NK-92 (cell line): ENCODE data around the gene UBAC2.

Experiments used
- DNase-seq: peaks from one replicate; lab custom pipeline; 2025; ENCODE audit not compliant: unreplicated experiment; lab: John Stamatoyannopoulos, UW

The UBAC2 gene

GRCh38 chr13:99290894-99291293 lies 90.2 kb downstream of the UBAC2 start:
- no peak for DNase-seq

- no peak for DNase-seq
These were observed 92.5 kb downstream of the UBAC2 start for GRCh38 chr13:99293178-99293577.

- DNase-seq = no peak
These were observed 93.5 kb downstream of the UBAC2 start for GRCh38 chr13:99294198-99294597.

- no peak for DNase-seq
These were observed 94.3 kb downstream of the UBAC2 start for GRCh38 chr13:99294958-99295357.

- DNase-seq = no peak
These were observed 95.0 kb downstream of the UBAC2 start for GRCh38 chr13:99295488-99296252.

- no peak for DNase-seq
These were observed 95.7 kb downstream of the UBAC2 start for GRCh38 chr13:99296398-99296797.

GRCh38 chr13:99297331-99297730 lies 96.7 kb downstream of the UBAC2 start:
- DNase-seq = no peak

GRCh38 chr13:99298056-99298455 lies 97.4 kb downstream of the UBAC2 start:
- DNase-seq = no peak

- DNase-seq = no peak
These were observed 98.7 kb downstream of the UBAC2 start for GRCh38 chr13:99299256-99299919.

GRCh38 chr13:99299920-99300341 lies 99.3 kb downstream of the UBAC2 start:
- DNase-seq = no peak

- no peak for DNase-seq
These were observed 100.6 kb downstream of the UBAC2 start for GRCh38 chr13:99301056-99301838.

GRCh38 chr13:99301913-99302636 lies 101.4 kb downstream of the UBAC2 start:
- DNase-seq = no peak

- no peak for DNase-seq
These were observed 102.2 kb downstream of the UBAC2 start for GRCh38 chr13:99302637-99303505.

GRCh38 chr13:99303863-99304521 lies 103.3 kb downstream of the UBAC2 start:
- DNase-seq = no peak

GRCh38 chr13:99304541-99304940 lies 103.9 kb downstream of the UBAC2 start:
- DNase-seq = no peak

- no peak for DNase-seq
These were observed 104.5 kb downstream of the UBAC2 start for GRCh38 chr13:99305158-99305557.

GRCh38 chr13:99305566-99305965 lies 104.9 kb downstream of the UBAC2 start:
- DNase-seq = no peak

GRCh38 chr13:99307247-99307646 lies 106.6 kb downstream of the UBAC2 start, which contains the start of gene GPR183:
Gene GPR183, minus strand, starts transcription at chr13:99307399. Its CDS starts 11,254 bp downstream, at chr13:99296145.
- DNase-seq = no peak

GRCh38 chr13:99307648-99308339 lies 107.1 kb downstream of the UBAC2 start:
- no peak for DNase-seq
